GM12874 (cell line): ENCODE results near the gene SERPINA6.

Source experiments
- TF ChIP-seq, protein P1 (sequence below): IDR thresholded peaks from 2 replicates; pipeline ENCODE4 v1.5.1; 2011; ENCODE audit warnings: low read depth, mild to moderate bottlenecking, control low read depth, low read length, moderate library complexity; ENCODE audit not compliant: insufficient read depth

SERPINA6 gene, protein sequence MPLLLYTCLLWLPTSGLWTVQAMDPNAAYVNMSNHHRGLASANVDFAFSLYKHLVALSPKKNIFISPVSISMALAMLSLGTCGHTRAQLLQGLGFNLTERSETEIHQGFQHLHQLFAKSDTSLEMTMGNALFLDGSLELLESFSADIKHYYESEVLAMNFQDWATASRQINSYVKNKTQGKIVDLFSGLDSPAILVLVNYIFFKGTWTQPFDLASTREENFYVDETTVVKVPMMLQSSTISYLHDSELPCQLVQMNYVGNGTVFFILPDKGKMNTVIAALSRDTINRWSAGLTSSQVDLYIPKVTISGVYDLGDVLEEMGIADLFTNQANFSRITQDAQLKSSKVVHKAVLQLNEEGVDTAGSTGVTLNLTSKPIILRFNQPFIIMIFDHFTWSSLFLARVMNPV

DNA sequence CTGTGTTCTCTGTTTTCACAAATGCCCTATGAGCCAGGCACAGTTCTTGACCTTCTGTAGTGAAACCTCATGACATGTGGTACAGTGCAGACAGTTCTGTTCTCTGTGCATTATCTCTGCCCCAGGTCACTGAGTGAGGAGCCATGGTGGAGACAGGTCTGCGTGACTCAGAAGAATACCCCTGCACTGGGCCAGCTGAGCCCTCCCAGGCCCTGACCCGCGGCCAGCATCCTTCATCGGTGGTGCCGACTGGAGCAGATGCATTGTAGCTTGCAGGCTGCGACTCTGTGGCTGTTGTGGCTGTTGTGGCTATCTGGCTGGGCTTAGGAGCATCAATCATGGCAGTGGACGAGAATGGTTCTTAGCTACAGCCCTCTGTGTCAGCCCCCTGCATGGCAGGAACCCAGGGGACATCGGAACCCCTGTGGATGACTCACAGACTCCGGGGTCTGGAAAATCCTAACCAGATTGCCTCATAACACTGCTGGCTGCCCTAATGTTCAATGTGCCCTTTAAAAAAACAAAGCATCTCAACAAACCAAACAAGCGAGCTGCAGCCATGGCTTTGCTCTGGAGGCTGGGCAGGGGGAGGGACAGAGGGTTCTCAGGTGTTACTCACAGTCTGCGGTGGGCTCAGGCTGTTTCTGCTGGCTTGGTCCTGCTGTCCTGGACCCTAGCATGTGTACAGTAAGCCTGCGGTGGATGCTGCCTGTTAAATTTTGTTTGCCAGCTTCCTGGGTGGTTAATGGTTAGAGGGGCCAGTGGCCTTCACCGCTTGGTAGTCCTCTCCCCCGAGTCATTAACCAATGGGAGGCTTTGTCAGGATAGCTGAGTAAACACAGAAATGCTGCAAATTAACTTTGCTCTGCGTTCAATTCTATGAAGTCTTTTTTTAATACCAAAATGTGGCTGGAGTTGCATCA, at the start of gene SERPINA6:
TSS of gene SERPINA6 (minus strand) at position 689 of the 923 bp plus-strand sequence. CDS start 8,688 bp downstream, outside the sequence.
- TF ChIP-seq, protein P1, sequence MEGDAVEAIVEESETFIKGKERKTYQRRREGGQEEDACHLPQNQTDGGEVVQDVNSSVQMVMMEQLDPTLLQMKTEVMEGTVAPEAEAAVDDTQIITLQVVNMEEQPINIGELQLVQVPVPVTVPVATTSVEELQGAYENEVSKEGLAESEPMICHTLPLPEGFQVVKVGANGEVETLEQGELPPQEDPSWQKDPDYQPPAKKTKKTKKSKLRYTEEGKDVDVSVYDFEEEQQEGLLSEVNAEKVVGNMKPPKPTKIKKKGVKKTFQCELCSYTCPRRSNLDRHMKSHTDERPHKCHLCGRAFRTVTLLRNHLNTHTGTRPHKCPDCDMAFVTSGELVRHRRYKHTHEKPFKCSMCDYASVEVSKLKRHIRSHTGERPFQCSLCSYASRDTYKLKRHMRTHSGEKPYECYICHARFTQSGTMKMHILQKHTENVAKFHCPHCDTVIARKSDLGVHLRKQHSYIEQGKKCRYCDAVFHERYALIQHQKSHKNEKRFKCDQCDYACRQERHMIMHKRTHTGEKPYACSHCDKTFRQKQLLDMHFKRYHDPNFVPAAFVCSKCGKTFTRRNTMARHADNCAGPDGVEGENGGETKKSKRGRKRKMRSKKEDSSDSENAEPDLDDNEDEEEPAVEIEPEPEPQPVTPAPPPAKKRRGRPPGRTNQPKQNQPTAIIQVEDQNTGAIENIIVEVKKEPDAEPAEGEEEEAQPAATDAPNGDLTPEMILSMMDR: no peak

DNA sequence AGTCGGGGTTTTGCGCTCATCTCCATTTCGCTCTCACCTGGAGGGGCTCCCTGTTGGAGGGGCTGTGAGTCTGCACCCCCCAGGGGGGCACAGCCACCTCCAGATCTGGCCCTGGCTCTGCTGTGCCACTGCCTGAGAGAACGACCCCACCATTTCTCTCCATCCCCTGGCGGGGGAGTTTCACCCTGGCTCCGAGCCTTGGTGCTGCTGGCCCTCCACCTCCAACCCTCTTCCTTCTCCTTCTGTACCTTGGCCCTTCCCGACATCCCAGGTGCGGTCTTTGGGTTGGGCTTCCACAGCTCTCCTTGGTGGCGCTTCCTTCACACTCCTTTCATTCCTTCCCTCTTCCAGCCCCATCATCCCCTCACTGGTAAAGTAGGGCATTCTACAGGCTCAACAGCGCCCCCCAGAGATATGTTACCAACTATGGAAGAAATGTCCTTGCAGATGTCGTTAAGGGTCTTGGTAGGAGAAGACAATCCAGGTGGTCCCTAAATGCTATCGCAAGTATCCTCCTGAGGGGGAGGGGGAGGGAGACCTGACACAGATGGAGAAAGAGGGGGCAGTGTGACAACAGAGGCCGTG, 49.0 kb upstream of the SERPINA6 start:
- TF ChIP-seq, protein P1: no peak

DNA sequence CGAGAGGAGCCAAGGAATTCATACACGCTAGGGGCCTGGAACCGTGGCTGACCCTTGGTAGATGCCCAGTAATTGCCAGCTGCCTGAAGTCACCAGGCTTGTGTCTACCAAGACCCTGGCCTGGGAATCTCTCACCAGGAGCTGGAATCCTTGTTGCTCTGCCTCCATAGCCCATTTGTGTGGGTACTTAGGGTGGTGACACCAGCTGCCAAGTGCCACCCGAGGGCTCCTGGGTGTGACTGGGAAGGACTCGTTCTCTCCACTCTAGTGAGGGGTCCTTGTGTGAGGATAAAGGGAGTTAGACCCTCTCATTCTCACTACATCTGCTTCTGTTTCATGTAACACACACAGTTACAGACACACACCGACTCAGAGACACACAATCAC, 47.4 kb upstream of the SERPINA6 start:
- TF ChIP-seq, protein P1: no peak

DNA sequence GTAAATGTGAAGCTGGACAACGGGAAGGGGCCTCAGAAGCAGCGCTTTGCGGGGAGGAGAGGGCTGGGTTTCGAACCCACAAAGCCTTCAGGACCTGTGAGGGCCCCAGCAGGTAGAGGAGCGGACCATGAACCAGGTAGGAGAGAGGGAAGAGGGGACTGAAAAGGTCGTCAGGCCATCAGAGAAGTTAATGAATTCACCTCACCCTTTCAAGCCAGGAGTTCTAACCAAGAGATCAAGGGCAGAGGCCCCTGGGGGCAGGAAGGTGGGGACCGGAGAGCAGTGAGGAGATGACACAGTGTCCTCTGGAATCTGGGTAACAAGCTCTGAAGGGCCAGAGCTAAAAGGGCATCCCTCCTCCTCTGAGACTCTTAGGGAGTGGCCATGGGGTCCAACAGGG, 45.8 kb upstream of the SERPINA6 start:
- TF ChIP-seq, protein P1: no peak

DNA sequence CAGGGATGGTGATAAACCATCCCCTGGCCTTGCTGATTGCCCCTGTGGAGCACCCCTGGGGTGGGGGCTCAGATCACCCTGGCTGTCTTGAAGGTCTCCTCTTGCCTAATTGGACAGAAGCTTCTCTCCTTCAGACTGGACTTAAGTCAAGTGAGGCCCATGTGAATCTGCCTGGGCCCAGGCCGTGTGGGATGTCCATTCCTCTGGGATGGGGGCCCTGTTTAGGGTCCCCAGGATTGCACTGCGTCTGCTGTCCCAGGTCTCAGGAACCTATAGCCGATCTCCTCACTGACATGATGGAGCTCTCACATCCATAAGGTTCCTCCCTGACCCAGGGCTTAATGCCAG, 45.1 kb upstream of the SERPINA6 start:
- TF ChIP-seq, protein P1: no peak

DNA sequence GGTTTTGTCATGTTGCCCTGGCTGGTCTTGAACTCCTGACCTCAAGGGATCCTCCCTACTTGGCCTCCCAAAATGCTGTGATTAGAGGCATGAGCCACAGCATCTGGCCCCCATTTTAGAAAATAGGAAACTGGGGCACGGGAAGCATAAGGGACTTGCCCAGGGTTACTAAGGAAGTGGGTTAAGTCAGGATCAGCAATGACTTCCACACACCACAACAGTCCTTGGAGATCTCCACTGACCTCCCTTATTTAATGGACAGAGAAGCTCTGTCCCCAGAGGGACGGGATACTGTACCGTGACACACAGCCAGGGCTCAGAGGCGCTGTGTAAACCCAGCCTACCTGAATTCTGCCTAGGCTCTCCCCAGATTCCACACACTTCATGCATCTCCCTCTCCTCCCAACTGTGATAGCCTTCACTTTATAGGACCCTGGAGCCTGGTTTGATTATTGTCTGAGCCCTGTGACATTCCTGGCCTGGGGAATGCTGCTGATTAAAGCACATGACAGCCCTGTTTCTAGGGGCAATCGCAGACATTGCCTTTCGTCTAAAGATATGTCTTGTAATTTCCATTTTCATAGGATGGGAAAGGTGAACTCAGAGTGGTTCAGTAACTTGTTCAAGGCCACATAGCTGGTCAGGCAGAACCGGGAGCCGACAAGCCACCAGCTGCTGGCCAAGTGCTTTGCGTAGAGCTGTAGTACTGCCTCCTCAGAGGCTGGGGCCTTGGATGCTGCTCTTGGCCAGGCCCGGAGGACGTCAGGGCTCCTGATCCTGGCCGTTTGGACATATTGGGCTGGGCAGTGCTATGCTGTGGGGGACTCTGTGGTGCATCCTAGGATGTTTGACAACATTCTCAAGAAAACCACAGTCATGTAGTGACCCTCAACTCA, 44.5 kb upstream of the SERPINA6 start:
- TF ChIP-seq, protein P1: no peak
